Ovary (tissue), 3 donors: Measurements from ENCODE around the gene KCNN4.
"Not testable (repeated sequence)": the region's sequence is repeated elsewhere in the genome, so short reads cannot be mapped to it uniquely, and the experiment has no call there.

Source experiments
- CTCF ChIP-seq, 3 donors: fragments of 450-650 bp in 2 of 3; fragments of 200-600 bp in 1 of 3; IDR thresholded peaks; one replicate each; pipeline versions ENCODE4 v1.5.1 to v1.8.0; 2016 to 2022; ENCODE audit warnings: antibody characterized with exemption in 3 of 3, mild to moderate bottlenecking in 1 of 3
- EP300 ChIP-seq: sonication (generic); formaldehyde crosslinking; IDR thresholded peaks from one replicate; pipeline ENCODE4 v1.6.1; 2017; ENCODE audit warnings: antibody characterized with exemption
- POLR2A ChIP-seq: fragments of 450-650 bp; IDR thresholded peaks from one replicate; pipeline ENCODE4 v1.6.1; 2017; ENCODE audit warnings: antibody characterized with exemption, mild to moderate bottlenecking, moderate library complexity
- donor health status: DM: no; HTN: no; CAD: no.

GRCh38 chr19:43823856-43824255, 43.1 kb upstream of the KCNN4 start:
- TF ChIP-seq CTCF (IDR thresholded peaks at IDR 0.05); POLR2A; EP300: not testable (repeated sequence)
